Measurements from ENCODE around the gene CDKAL1. TPM values are rescaled to one million over a fixed set of nuclear protein-coding genes. Genes with fewer than 3 reads are reported as not detected.
A peak's percentile ranks its signal among the peaks of the same experiment; 100 is the strongest.

The CDKAL1 gene
- total RNA-seq, 3 donors from 2014 or later: 13.0 to 27.2 (median 18.0) TPM

GRCh38 chr6:21005816-21006570, 471.7 kb downstream of the CDKAL1 start:
- no peak overlapping the region for H3K27ac ChIP-seq
- H3K4me3 ChIP-seq: no peak overlapping the region
- no peak for TF ChIP-seq POLR2AphosphoS5 (IDR thresholded peaks at IDR 0.05)
- TF ChIP-seq CTCF (IDR thresholded peaks at IDR 0.05): no peak
- no peak for TF ChIP-seq POLR2A (IDR thresholded peaks at IDR 0.05)
- no peaks in the 10 kb centered on the region for H3K36me3 ChIP-seq
- no peaks in the 10 kb centered on the region for H3K9me3 ChIP-seq
- H3K27me3 ChIP-seq: no peaks in the 10 kb centered on the region
- no peak for DNase-seq (ENCODE audit: low spot score in 2 of 2)
- intact Hi-C loops (cut with DNase I; ENCODE audit: low total_unique reads): no loop called here
- H3K4me1 ChIP-seq: no peaks in the 10 kb centered on the region

GRCh38 chr6:21019614-21020013, 485.4 kb downstream of the CDKAL1 start:
- H3K4me1 ChIP-seq: no peaks in the 10 kb centered on the region
- DNase-seq (ENCODE audit: low spot score in 2 of 2): no peak
- no peak for TF ChIP-seq POLR2AphosphoS5 (IDR thresholded peaks at IDR 0.05)
- TF ChIP-seq POLR2A (IDR thresholded peaks at IDR 0.05): no peak
- TF ChIP-seq CTCF (IDR thresholded peaks at IDR 0.05): no peak
- no peak overlapping the region for H3K4me3 ChIP-seq
- H3K27ac ChIP-seq: no peak overlapping the region
- no peaks in the 10 kb centered on the region for H3K9me3 ChIP-seq
- H3K36me3 ChIP-seq: no peaks in the 10 kb centered on the region
- intact Hi-C loops (cut with DNase I; ENCODE audit: low total_unique reads): no loop called here
- no peaks in the 10 kb centered on the region for H3K27me3 ChIP-seq

DNA sequence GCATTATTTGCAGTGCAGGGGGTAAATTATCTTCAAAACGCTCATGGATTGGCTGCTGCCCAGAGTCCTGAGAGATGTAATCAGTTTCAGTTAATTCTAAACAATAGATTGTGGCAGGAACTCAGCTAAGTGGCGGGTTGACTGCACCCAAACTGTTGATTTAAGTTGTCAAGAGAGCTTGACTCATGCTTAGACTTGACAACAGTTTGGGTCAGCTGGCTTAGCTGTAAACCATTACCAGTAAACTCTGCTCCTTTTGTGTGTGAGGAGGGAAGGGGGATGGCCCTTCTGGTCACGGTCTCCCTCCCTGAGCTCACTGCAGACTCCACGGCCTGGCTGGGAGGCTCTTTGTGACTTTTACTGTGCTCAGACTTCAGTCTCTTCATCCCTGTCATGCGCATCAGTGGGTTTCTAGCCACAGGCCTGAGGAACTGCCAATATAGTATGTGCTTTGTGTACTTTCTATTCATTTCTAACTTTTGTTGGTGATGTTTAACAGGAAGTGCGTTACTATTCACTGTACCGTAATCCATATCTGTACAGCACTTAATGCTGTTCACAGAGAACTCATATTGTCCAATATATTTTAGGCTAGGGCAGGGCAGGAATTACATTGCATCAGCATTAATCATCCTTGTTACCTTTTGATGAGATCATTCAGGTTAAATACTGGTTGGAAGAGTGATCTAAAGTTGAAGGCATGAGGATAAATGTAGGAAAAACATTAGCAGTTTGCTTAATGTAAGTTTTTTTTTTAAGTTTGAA, 488.3 kb downstream of the CDKAL1 start:
- no peak for DNase-seq (ENCODE audit: low spot score in 2 of 2)
- intact Hi-C loops (cut with DNase I; ENCODE audit: low total_unique reads): no loop called here
- no peaks in the 10 kb centered on the region for H3K4me1 ChIP-seq
- peak overlapping the region; percentile 52 to 59 for H3K27ac ChIP-seq
- no peak overlapping the region for H3K4me3 ChIP-seq
- no peak for TF ChIP-seq POLR2AphosphoS5 (IDR thresholded peaks at IDR 0.05)
- no peak for TF ChIP-seq POLR2A (IDR thresholded peaks at IDR 0.05)
- TF ChIP-seq CTCF (IDR thresholded peaks at IDR 0.05): no peak
- H3K9me3 ChIP-seq: no peaks in the 10 kb centered on the region
- no peaks in the 10 kb centered on the region for H3K36me3 ChIP-seq
- H3K27me3 ChIP-seq: no peaks in the 10 kb centered on the region

DNA sequence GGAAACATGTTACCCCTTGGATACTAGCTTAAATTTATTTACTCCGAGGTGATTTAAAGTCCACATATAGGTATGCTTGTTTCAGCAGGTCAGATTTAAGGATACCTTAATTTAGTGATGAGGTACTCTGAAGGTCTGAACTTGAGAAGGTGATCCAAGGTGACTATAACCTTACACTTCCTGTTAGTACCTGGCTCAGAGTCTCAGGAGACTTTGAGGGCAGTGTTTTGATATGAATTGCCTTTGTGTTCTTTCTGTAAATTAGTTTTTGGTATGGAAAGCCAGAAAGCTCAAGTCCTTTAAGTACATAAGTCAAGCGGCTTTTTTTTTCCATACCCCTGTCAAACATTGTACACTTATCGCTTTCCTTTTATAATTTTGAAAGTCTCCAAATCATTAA, 489.0 kb downstream of the CDKAL1 start:
- Histone ChIP-seq H3K4me1 (no peaks in the 10 kb centered on the region), H3K36me3 (no peaks in the 10 kb centered on the region), H3K27ac (peak overlapping the region; percentile 5 to 50), H3K9me3 (no peaks in the 10 kb centered on the region), H3K27me3 (no peaks in the 10 kb centered on the region), H3K4me3 (no peak overlapping the region)
- no peak for DNase-seq (ENCODE audit: low spot score in 2 of 2)
- no peak for TF ChIP-seq POLR2AphosphoS5 (IDR thresholded peaks at IDR 0.05)
- TF ChIP-seq CTCF (IDR thresholded peaks at IDR 0.05): no peak
- no peak for TF ChIP-seq POLR2A (IDR thresholded peaks at IDR 0.05)
- intact Hi-C loops (cut with DNase I; ENCODE audit: low total_unique reads): no loop called here

GRCh38 chr6:21024616-21025015, 490.4 kb downstream of the CDKAL1 start:
- H3K9me3 ChIP-seq: no peaks in the 10 kb centered on the region
- no peaks in the 10 kb centered on the region for H3K4me1 ChIP-seq
- H3K36me3 ChIP-seq: no peaks in the 10 kb centered on the region
- intact Hi-C loops (cut with DNase I; ENCODE audit: low total_unique reads): no loop called here
- TF ChIP-seq POLR2A (IDR thresholded peaks at IDR 0.05) (no peak), POLR2AphosphoS5 (IDR thresholded peaks at IDR 0.05) (no peak), CTCF (IDR thresholded peaks at IDR 0.05) (no peak)
- peak overlapping the region in 1 of 2 donors; percentile 3 for H3K27ac ChIP-seq
- DNase-seq (ENCODE audit: low spot score in 2 of 2): no peak
- H3K4me3 ChIP-seq: no peak overlapping the region
- H3K27me3 ChIP-seq: no peaks in the 10 kb centered on the region
